ENCODE data around the gene KDM4C. TPM values are rescaled to one million over a fixed set of nuclear protein-coding genes. Genes with fewer than 3 reads are reported as not detected.

The KDM4C gene
- total RNA-seq, 6 donors from 2014 or later: 31.6 to 96.4 (median 41.2) TPM

DNA sequence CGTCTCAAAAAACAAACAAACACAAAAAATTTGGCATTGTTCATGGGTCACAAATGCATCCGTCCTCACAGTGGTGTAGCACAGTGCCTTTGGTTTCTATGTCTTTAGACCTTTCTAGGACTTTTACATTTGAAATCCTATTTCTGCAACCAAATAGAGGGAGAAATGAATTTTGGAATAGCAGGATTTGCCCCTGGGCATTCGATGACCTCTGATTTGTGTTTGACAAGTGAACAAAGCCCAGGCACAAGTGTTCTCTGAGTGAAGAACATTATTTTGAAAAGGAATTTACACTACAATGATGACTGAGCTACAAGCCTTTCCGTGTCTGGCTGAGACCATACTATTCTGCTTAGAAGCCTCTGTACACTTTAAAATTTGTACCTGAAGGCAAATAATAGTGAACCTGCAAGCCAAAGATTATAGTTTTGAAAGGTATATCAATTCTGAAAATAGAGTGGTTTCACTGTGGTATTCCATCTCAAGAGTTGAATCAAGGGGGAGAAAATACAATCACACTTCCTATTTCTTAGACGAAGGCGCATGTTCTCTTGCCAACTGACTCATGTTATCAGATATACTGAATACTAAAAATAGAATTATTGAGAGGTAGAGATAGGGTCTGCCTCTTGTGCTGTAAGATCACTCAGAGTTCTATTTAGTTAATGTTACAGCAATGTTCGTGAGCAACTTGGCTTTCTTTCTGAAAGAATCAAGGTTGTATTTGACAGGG, 297.6 kb downstream of the KDM4C start:
- H3K36me3 ChIP-seq: peaks cover 0 to 3% (median 0%) of the 10 kb centered on the region in 4 donors
- WGBS, 2 donors: 58% methylated on average over 7 of the region's 7 CpGs
- H3K27me3 ChIP-seq: no peaks in the 10 kb centered on the region
- H3K4me1 ChIP-seq: peaks cover 0 to 6% (median 3%) of the 10 kb centered on the region in 4 donors
- no peaks in the 10 kb centered on the region for H3K9me3 ChIP-seq
- DNase-seq (no peak), ATAC-seq (ENCODE audit: low FRiP score in 2 of 2) (no peak)
- TF ChIP-seq POLR2A (IDR thresholded peaks at IDR 0.05): no peak
- TF ChIP-seq POLR2AphosphoS5 (IDR thresholded peaks at IDR 0.05): no peak
- no peak for TF ChIP-seq EP300 (IDR thresholded peaks at IDR 0.05)
- TF ChIP-seq, protein P1, sequence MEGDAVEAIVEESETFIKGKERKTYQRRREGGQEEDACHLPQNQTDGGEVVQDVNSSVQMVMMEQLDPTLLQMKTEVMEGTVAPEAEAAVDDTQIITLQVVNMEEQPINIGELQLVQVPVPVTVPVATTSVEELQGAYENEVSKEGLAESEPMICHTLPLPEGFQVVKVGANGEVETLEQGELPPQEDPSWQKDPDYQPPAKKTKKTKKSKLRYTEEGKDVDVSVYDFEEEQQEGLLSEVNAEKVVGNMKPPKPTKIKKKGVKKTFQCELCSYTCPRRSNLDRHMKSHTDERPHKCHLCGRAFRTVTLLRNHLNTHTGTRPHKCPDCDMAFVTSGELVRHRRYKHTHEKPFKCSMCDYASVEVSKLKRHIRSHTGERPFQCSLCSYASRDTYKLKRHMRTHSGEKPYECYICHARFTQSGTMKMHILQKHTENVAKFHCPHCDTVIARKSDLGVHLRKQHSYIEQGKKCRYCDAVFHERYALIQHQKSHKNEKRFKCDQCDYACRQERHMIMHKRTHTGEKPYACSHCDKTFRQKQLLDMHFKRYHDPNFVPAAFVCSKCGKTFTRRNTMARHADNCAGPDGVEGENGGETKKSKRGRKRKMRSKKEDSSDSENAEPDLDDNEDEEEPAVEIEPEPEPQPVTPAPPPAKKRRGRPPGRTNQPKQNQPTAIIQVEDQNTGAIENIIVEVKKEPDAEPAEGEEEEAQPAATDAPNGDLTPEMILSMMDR (IDR thresholded peaks at IDR 0.05): no peak
- no peak overlapping the region for H3K27ac ChIP-seq
- H3K4me3 ChIP-seq: no peak overlapping the region

DNA sequence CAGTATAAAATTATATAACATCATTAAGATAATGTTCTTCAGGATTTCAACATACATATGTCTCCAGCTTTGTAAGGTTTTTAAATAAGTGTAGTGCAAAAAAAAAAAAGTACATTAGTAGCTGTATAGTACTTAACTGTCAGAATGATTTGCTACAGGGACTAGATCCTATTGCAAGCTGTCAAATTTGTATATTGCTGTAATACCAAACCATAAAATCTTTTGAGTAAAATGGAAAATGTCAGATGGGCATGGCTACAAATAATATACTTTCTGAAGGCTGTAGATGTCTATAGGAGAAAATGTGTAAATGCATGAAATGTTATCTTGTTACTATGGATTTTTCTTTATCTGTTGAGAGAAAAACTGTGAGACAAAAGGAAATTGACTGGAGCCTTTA, 298.5 kb downstream of the KDM4C start:
- Histone ChIP-seq H3K9me3 (no peaks in the 10 kb centered on the region), H3K27me3 (no peaks in the 10 kb centered on the region), H3K4me1 (peaks cover 0 to 6% (median 3%) of the 10 kb centered on the region in 4 donors), H3K27ac (no peak overlapping the region), H3K36me3 (peaks cover 0 to 3% (median 1%) of the 10 kb centered on the region in 4 donors), H3K4me3 (no peak overlapping the region)
- no peak for DNase-seq
- ATAC-seq (ENCODE audit: low FRiP score in 2 of 2): no peak
- TF ChIP-seq POLR2AphosphoS5 (IDR thresholded peaks at IDR 0.05) (no peak), EP300 (IDR thresholded peaks at IDR 0.05) (no peak), POLR2A (IDR thresholded peaks at IDR 0.05) (no peak)
- TF ChIP-seq, protein P1 (IDR thresholded peaks at IDR 0.05): no peak

DNA sequence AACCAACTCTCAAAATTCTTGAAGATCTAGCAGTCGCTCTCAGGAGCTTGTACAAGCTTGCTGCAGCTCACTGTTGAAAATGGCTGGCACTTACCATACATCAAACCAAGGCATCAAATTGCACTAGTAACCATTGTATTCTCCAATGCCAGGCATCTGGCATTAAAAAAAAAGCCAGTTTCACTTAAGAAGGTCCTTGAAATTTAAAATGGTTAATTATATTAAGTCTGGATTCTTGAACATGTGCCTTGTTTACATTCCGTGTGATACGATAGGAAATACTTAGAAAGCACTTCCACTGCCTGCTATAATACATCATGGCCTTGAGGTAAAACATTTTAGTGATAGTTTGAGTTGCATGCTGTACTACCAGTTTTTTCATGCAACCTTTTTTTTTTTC, 300.7 kb downstream of the KDM4C start:
- peaks cover 0 to 3% (median 2%) of the 10 kb centered on the region in 4 donors for H3K4me1 ChIP-seq
- no peak for ATAC-seq (ENCODE audit: low FRiP score in 2 of 2)
- H3K27ac ChIP-seq: no peak overlapping the region
- no peak for DNase-seq
- 46 to 51% methylated on average over 3 of the region's 3 CpGs for WGBS, 2 donors
- peaks cover 0 to 9% (median 2%) of the 10 kb centered on the region in 4 donors for H3K36me3 ChIP-seq
- no peaks in the 10 kb centered on the region for H3K9me3 ChIP-seq
- no peaks in the 10 kb centered on the region for H3K27me3 ChIP-seq
- TF ChIP-seq POLR2AphosphoS5 (IDR thresholded peaks at IDR 0.05): no peak
- no peak for TF ChIP-seq POLR2A (IDR thresholded peaks at IDR 0.05)
- no peak for TF ChIP-seq EP300 (IDR thresholded peaks at IDR 0.05)
- TF ChIP-seq, protein P1 (IDR thresholded peaks at IDR 0.05): no peak
- H3K4me3 ChIP-seq: no peak overlapping the region

DNA sequence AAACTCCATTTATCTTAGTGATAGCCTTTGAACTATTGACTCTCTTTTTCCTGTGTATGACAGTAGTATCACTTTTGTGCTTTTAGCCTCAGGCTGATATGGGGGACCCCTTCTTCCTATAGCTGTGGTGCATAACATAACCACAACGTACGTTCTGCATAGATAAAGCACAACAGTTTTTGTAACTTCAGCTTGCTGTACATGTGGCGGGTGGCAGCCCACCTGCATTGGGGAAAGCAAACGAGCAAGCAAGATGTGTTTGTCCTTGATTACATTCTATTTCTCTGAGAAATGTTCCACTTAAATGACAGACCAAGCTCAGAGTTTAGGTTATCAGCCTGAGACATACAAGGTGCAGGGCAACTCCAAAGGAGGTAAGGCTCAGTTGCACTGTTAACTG, 309.4 kb downstream of the KDM4C start:
- H3K27ac ChIP-seq: no peak overlapping the region
- H3K4me1 ChIP-seq: no peaks in the 10 kb centered on the region
- no peaks in the 10 kb centered on the region for H3K27me3 ChIP-seq
- WGBS, 2 donors: 73 to 74% methylated on average over 4 of the region's 4 CpGs
- no peak overlapping the region for H3K4me3 ChIP-seq
- no peaks in the 10 kb centered on the region for H3K9me3 ChIP-seq
- ATAC-seq (ENCODE audit: low FRiP score in 2 of 2) (no peak), DNase-seq (no peak)
- peaks cover 0 to 4% (median 0%) of the 10 kb centered on the region in 4 donors for H3K36me3 ChIP-seq
- TF ChIP-seq EP300 (IDR thresholded peaks at IDR 0.05): no peak
- TF ChIP-seq, protein P1 (IDR thresholded peaks at IDR 0.05): no peak
- no peak for TF ChIP-seq POLR2AphosphoS5 (IDR thresholded peaks at IDR 0.05)
- no peak for TF ChIP-seq POLR2A (IDR thresholded peaks at IDR 0.05)

DNA sequence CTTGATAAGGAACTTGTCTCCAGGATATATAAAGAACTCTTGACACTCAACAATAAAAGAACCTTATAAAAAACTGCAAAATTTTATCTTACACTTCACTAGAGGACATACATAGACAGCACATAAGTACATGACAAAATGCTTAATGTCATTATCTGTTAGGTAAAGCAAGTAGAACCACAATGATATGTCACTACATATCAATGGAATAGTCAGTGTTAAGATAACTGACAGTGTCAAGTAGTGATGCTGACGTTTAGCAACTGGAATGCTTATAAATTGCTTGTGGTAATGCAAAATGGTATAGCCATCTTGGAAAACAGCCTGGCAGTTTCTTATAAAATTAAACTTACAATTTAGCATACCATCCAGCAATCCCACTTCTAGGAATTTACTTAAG, 314.1 kb downstream of the KDM4C start:
- no peak overlapping the region for H3K4me3 ChIP-seq
- H3K4me1 ChIP-seq: no peaks in the 10 kb centered on the region
- 89 to 97% methylated on average over 1 of the region's 1 CpG for WGBS, 2 donors
- peaks cover 0 to 16% (median under 1%) of the 10 kb centered on the region in 4 donors for H3K36me3 ChIP-seq
- no peaks in the 10 kb centered on the region for H3K27me3 ChIP-seq
- H3K9me3 ChIP-seq: no peaks in the 10 kb centered on the region
- no peak for TF ChIP-seq POLR2A (IDR thresholded peaks at IDR 0.05)
- no peak for TF ChIP-seq EP300 (IDR thresholded peaks at IDR 0.05)
- TF ChIP-seq, protein P1 (IDR thresholded peaks at IDR 0.05): no peak
- no peak for TF ChIP-seq POLR2AphosphoS5 (IDR thresholded peaks at IDR 0.05)
- no peak overlapping the region for H3K27ac ChIP-seq
- no peak for ATAC-seq (ENCODE audit: low FRiP score in 2 of 2)
- DNase-seq: no peak
